GM21447 (cell line): ENCODE measurements around the gene MIA.
"Not testable (repeated sequence)": the region's sequence is repeated elsewhere in the genome, so short reads cannot be mapped to it uniquely, and the experiment has no call there.

Experiments used
- ATAC-seq: cut with Tn5 transposase; IDR thresholded peaks from one replicate; pipeline ENCODE4 v1.9.1; 2021; ENCODE audit not compliant: unreplicated experiment

MIA gene

GRCh38 chr19:40774916-40775631 lies at the start of gene MIA:
MIA (plus strand) TSS chr19:40775521; CDS start chr19:40775543, 22 bp downstream.
- ATAC-seq = no peak

DNA sequence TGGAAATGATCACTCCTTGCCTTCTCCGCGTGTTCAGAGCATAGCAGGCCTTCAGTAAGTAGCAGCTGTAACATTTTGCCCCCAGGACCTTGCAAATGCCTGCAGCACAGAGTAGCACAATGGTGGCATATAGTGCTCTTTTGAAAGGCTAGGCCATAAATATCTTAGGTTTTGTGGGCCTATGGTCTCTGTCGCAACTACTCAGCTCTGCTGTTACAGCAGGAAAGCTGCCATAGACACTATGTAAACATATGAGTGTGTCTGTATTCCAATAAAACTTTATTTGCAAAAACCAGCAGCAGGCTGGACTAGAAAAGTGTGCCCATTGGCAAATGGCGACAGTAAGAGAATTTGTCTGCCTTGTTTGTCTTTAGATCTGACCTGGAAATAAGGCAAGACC lies 49.0 kb upstream of the MIA start:
- no peak for ATAC-seq

GRCh38 chr19:40730065-40730464 lies 45.3 kb upstream of the MIA start:
- ATAC-seq = not testable (repeated sequence)

- not testable (repeated sequence) for ATAC-seq
These were observed 43.0 kb upstream of the MIA start for GRCh38 chr19:40732304-40732703.

GRCh38 chr19:40733149-40733548 lies 42.2 kb upstream of the MIA start:
- no peak for ATAC-seq

GRCh38 chr19:40735013-40735771 lies 40.1 kb upstream of the MIA start:
- ATAC-seq = no peak

DNA sequence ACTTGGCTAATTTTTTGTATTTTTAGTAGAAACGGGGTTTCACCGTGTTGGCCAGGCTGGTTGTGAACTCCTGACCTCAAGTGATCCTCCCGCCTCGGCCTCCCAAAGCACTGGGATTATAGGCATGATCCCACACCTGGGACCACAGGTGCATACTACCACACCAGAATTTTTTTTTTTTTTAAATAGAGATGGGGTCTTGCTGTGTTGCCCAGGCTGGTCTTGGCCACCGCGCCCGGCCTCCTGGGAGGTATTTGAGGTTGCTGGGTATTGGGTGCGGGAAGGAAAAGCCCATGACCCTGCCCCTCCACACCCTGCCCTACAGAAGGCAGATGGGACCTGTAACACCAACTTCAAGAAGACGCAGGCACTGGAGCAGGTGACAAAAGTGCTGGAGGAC lies 38.7 kb upstream of the MIA start:
- no peak for ATAC-seq

DNA sequence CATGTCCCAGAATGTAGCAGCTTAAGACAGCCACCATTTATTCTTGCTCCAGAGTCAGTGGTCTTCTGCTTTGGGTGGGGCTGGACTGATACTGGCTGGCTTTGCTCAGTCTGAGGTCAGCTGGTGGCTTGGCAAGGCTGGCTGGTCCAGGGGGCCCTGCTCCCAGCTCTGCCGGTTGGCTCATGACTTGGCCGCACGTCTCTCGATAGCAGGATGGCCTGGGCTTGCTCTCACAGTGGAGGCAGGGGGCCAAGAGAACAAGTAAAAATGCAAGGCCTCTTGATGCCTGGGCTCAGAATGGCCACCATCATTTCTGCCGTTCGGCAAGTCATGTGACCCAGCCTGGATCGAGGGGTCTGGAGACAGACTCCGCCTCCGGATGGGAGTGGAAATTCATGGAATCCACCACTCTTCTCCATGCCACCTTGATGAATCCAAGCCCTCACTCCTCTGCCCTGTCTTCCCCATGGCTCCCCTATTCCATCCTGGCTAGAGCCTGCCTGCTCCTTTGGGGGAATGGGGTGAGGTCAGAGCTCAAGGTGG lies 38.1 kb upstream of the MIA start:
- ATAC-seq = no peak

- ATAC-seq = no peak
These were observed 36.1 kb upstream of the MIA start for GRCh38 chr19:40739030-40739839.

DNA sequence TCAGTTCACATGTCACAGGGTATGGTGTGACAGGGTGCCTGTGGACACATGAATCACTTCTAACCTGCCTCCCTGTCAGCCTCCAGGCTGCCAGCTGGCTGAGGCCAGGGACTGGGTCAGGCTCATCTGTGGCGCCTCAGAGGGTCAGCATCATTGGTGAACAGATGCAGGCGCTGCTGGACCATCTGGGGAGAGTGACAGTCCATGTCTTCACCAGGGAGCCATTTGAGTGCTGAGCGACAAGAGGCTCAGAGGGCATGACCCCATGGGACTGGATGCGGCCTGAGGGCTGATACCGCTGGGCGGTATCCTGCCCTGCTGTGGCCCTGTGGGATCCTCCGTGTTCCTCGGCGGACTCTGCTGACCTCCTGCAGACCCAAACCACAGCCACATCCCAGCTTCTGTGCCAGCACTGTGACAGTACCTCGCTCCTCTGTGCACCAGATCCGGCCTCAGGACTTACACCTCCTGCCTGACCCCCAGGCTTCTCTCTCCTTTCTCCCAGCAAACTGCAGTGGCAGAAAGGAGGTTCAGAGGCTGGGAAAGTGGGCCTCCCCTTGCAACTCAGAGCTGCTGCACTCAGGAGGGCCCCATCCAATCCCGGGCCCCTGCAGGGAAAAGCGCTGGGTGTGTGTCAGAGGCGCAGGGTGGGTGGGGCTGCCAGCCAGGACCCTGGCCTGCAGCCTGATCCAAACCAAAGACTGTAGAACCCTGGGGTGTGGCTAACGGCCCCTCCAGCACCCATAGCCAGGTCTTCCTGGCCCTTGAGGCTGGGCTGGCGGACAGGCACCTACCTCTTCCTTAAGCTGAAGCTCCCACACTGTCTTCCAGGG lies 35.2 kb upstream of the MIA start:
- no peak for ATAC-seq

- no peak for ATAC-seq
These were observed 34.6 kb upstream of the MIA start for GRCh38 chr19:40740747-40741146.

- ATAC-seq = no peak
These were observed 33.6 kb upstream of the MIA start for GRCh38 chr19:40741527-40742390.

- ATAC-seq = no peak
These were observed 32.8 kb upstream of the MIA start for GRCh38 chr19:40742477-40742876.

GRCh38 chr19:40742886-40743285 lies 32.4 kb upstream of the MIA start:
- ATAC-seq = no peak

- no peak for ATAC-seq
These were observed 31.4 kb upstream of the MIA start for GRCh38 chr19:40743926-40744325.

GRCh38 chr19:40744554-40745401 lies 30.5 kb upstream of the MIA start:
- ATAC-seq = no peak

- ATAC-seq = no peak
These were observed 29.9 kb upstream of the MIA start for GRCh38 chr19:40745402-40745780.

DNA sequence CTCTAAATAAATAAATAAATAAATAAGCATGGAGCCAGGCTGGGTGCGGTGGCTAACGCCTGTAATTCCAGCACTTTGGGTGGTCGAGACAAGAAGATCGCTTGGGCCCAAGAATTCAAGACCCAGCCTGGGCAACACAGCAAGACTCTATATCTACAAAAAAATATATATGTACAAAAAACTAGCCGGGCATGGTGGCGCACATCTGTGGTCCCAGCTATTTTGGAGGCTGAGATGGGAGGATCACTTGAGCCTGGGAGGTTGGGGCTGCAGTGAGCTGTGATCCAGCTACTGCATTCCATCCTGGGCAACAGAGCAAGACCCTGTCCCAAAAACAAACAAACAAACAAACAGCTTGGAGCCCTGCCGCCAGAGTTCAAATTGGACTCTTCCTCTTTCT lies 27.8 kb upstream of the MIA start:
- ATAC-seq = no peak
